Kidney epithelial cell (primary cell): ENCODE data around the gene CD248. TPM values are rescaled to one million over a fixed set of nuclear protein-coding genes. Genes with fewer than 3 reads are reported as not detected.

Source experiments
- DNase-seq: peaks from one replicate; pipeline ENCODE4 v3.0.0-alpha.2; 2010; ENCODE audit warnings: low read depth
- H3K27me3 ChIP-seq: 2 replicates; pipeline ENCODE4 v1.6.0; 2011; ENCODE audit warnings: low read length; ENCODE audit not compliant: control insufficient read depth, insufficient read depth
- H3K36me3 ChIP-seq: 2 replicates; pipeline ENCODE4 v1.5.1; 2011; ENCODE audit warnings: low read length; ENCODE audit not compliant: control insufficient read depth, insufficient read depth
- H3K4me3 ChIP-seq: 2 replicates; pipeline ENCODE4 v1.5.1; 2011; ENCODE audit warnings: low read depth, mild to moderate bottlenecking, control low read depth, low read length
- total RNA-seq: library from RNA; depleted of rRNA; stranded (reverse); fragments of >200 nt; gene quantifications from 2 replicates; pipeline ENCODE4 v1.2.3, GENCODE V29; 2015
- TF ChIP-seq, protein P1 (sequence below): IDR thresholded peaks from 2 replicates; pipeline ENCODE4 v1.5.1; 2011; ENCODE audit warnings: mild to moderate bottlenecking, moderate library complexity, low read length, control low read depth, inconsistent platforms; ENCODE audit not compliant: insufficient read depth, poor library complexity, severe bottlenecking

CD248 gene
- total RNA-seq, 1 donor from 2014 or later, result 0.17 TPM

DNA sequence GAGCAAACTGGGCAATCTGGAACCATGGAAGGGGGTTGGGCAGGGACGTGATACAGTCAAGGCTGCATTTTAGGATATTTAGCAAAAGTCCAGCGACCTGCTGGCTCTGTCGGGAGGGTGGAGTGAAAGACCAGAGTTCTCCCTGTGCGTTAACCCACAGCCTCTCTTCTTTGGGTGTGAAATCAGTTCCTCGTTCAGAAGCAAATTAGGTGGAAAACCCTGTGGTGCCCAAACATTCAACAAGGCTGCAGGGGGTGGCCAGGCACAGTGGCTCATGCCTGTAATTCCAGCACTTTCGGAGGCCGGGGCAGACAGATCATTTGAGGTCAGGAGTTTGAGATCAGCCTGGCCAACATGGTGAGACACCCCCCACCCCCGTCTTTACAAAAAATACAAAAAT is 19.2 kb downstream of the CD248 start:
- H3K4me3 ChIP-seq, result no peak overlapping the region
- peaks cover 20% of the 10 kb centered on the region for H3K27me3 ChIP-seq
- no peaks in the 10 kb centered on the region for H3K36me3 ChIP-seq
- TF ChIP-seq, protein P1, sequence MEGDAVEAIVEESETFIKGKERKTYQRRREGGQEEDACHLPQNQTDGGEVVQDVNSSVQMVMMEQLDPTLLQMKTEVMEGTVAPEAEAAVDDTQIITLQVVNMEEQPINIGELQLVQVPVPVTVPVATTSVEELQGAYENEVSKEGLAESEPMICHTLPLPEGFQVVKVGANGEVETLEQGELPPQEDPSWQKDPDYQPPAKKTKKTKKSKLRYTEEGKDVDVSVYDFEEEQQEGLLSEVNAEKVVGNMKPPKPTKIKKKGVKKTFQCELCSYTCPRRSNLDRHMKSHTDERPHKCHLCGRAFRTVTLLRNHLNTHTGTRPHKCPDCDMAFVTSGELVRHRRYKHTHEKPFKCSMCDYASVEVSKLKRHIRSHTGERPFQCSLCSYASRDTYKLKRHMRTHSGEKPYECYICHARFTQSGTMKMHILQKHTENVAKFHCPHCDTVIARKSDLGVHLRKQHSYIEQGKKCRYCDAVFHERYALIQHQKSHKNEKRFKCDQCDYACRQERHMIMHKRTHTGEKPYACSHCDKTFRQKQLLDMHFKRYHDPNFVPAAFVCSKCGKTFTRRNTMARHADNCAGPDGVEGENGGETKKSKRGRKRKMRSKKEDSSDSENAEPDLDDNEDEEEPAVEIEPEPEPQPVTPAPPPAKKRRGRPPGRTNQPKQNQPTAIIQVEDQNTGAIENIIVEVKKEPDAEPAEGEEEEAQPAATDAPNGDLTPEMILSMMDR, result no peak
- no peak for DNase-seq

DNA sequence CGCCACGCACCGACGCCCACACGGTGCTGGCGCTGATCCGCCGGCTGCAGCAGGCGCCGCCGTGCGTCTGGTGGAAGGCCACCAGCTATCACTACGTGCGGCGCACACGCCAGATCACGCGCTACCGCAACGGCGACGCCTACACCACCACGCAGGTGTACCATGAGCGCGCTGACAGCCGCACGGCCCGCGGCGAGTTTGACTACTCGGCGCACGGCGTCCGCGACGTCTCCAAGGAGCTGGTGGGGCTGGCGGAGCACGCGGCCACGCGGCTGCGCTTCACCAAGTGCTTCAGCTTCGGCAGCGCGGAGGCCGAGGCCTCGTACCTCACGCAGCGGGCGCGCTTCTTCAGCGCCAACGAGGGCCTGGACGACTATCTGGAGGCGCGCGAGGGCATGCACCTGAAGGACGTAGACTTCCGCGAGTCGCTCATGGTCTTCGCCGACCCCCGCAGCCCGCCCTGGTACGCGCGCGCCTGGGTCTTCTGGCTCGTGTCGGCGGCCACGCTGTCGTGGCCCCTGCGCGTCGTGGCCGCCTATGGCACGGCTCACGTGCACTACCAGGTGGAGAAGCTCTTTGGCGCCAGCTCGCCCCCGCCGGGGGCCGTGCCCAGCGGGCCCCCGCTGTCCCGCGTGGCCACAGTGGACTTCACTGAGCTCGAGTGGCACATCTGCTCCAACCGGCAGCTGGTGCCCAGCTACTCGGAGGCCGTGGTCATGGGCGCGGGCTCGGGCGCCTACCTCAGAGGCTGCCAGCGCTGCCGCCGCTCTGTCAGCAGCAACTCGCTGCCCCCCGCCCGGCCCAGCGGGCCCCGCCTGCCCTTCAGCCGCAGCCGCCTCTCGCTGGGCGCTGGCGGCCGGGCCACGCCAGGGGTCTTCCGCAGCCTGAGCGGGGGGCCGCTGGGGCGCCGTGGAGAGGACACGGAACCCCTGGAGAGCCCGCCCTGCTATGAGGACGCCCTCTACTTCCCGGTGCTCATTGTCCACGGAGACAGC is 21.9 kb downstream of the CD248 start:
- Histone ChIP-seq H3K4me3 (no peak overlapping the region), H3K27me3 (peaks cover 36% of the 10 kb centered on the region), H3K36me3 (no peaks in the 10 kb centered on the region)
- DNase-seq, result no peak
- TF ChIP-seq, protein P1, result no peak

DNA sequence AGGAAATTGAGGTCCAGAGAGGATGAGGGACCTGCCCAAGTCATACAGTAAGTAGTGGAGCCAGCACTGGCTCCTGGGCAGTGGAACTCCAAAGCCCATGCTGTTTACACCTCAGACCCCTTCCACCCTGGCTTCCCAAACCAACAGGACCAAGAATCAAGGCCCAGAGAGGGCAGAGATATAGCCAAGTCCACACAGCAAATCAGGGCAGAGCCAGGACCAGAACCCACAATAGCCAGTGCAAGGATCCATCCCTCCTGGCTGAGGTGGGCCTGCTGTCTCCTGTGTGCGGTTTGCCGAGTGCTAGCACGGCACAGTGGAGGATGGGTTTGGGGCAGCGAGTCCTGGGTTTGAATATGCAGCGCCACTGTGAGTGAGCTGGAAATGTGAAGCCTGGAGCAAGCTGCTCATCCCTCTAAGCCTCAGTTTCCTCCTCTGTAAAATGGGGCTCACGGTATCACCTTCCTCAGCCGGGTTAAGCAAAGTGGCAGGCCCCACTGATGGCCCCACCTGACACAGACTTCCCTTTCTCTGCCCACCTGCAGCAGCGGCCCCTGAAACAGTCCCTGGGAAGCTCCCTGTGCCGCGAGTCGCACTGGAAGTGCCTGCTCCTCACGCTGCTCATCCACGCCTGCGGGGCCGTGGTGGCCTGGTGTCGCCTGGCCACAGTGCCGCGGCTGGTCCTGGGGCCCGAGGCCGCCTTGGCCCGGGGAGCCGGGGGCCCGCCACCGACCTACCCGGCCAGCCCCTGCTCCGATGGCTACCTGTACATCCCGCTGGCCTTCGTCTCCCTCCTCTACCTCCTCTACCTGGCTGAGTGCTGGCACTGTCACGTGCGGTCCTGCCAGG is 22.8 kb downstream of the CD248 start:
- H3K4me3 ChIP-seq, result no peak overlapping the region
- DNase-seq, result no peak
- no peaks in the 10 kb centered on the region for H3K36me3 ChIP-seq
- peaks cover 36% of the 10 kb centered on the region for H3K27me3 ChIP-seq
- TF ChIP-seq, protein P1, result no peak

DNA sequence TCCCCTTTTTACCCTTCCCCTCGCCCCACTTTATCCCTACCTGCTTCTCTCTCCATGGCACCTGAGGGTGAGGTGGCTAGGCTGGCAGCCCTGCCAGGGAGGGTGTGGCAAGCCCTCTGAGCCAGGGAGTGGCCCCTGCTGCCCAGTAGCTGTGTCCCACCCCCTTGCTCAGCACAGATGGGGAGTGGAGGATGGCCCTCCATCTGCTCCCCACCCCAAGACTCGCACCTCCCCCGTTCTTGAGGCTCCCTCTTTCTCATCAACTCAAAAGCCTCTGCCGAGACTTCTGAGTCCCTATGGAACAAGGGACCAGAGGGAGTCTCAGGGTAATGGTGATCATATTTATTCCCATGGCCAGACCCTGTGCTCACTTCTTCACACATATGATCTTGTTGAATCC is 23.5 kb downstream of the CD248 start:
- Histone ChIP-seq H3K36me3 (no peaks in the 10 kb centered on the region), H3K27me3 (peaks cover 36% of the 10 kb centered on the region), H3K4me3 (no peak overlapping the region)
- TF ChIP-seq, protein P1, result no peak
- no peak for DNase-seq

DNA sequence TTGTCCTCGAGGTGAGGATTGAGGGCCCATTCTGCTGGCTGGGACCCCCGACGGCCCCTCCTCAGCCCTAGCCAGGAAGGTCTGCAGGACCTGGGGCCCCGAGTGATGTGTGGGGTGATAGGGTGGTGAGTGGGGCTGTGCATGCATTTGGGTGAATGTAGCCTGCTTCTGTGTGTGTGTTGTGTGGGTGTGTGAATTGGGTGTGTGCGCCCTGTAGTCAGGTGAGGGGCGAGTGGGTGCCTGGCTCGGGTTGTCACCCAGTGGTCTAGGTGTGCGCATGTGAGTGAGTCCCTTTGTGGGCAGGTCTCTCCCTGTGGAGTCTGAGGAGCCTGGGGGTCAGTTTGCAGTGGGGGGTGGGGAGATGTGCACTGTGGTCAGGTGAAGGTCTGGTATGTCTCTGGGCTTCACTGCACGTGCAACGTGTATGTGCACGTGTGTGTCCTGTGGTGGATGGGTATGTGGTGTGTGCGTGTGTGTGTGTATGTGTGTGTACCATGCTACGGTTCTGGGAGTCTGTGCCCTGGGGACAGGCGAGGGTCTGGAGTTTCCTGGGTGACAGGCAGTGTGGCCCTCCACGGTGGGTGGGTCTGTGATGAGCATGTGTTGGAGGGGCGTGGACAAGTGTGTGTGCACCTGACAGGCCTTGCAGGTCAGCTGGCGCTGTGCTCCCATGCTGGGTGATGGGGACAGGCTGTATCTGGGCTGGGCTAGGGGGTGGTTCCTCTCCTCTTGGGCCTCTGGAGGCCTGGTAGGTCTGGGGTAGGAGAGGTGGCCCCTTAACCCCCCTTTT is 24.1 kb downstream of the CD248 start:
- TF ChIP-seq, protein P1, result no peak
- peaks cover 36% of the 10 kb centered on the region for H3K27me3 ChIP-seq
- peak overlapping the region; percentile 42 for H3K4me3 ChIP-seq
- no peak for DNase-seq
- H3K36me3 ChIP-seq, result no peaks in the 10 kb centered on the region
